NCI-H345 (cell line): ENCODE data around the gene NSRP1.
"Not testable (repeated sequence)": the region's sequence is repeated elsewhere in the genome, so short reads cannot be mapped to it uniquely, and the experiment has no call there.

Experiments used
- DNase-seq: peaks from one replicate; lab custom pipeline; 2025; lab: John Stamatoyannopoulos, UW

NSRP1 gene, protein sequence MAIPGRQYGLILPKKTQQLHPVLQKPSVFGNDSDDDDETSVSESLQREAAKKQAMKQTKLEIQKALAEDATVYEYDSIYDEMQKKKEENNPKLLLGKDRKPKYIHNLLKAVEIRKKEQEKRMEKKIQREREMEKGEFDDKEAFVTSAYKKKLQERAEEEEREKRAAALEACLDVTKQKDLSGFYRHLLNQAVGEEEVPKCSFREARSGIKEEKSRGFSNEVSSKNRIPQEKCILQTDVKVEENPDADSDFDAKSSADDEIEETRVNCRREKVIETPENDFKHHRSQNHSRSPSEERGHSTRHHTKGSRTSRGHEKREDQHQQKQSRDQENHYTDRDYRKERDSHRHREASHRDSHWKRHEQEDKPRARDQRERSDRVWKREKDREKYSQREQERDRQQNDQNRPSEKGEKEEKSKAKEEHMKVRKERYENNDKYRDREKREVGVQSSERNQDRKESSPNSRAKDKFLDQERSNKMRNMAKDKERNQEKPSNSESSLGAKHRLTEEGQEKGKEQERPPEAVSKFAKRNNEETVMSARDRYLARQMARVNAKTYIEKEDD

GRCh38 chr17:30116661-30117551 is at the start of gene NSRP1:
Gene NSRP1 (plus strand): TSS chr17:30116816. CDS start chr17:30116844, 28 bp downstream.
- DNase-seq = peak; percentile 95

- no peak for DNase-seq
These were observed 48.2 kb upstream of the NSRP1 start for GRCh38 chr17:30068465-30068864.

- DNase-seq = no peak
These were observed 42.4 kb upstream of the NSRP1 start for GRCh38 chr17:30074254-30074653.

- DNase-seq = no peak
These were observed 41.9 kb upstream of the NSRP1 start for GRCh38 chr17:30074730-30075129.

GRCh38 chr17:30082773-30083172 is 33.8 kb upstream of the NSRP1 start:
- no peak for DNase-seq

DNA sequence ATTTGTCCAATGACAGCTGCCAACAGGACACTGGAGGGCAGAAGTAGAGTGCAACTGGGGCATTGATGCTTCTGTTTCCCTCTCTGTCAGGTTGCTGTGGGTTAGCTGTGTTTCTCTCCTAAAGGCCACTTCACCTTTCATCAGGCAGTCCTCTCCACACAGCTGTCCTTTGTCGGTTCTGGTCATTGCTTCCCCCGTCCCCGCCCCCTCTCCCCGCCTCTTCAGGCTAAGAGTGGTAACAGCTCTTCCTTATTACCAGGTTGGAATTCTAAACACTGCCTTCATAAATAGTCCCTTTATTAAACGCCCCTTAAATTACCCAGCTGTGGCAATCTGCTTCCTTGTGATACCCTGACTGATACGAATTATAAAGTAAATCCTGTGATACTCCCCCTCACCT is 31.8 kb upstream of the NSRP1 start:
- no peak for DNase-seq

DNA sequence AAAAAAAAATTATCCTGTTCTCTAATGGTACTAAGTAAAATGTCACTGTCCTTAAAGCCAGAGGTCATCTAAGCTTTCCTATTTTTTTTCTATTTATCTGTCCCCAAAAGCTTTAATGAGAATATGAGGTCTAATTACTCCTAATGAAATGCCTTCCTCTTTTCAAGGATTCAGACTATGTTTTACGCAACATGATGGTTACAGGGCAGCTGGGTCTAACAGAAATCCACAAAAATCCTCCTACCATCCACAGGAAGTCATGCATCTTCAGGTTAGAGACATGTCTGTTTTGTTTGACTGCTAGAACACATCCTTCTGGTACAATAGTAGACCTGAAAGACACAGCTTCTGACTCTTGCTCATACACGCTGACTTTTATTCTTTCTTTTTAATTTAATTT is 29.7 kb upstream of the NSRP1 start:
- no peak for DNase-seq

GRCh38 chr17:30087431-30087830 is 29.2 kb upstream of the NSRP1 start:
- not testable (repeated sequence) for DNase-seq

DNA sequence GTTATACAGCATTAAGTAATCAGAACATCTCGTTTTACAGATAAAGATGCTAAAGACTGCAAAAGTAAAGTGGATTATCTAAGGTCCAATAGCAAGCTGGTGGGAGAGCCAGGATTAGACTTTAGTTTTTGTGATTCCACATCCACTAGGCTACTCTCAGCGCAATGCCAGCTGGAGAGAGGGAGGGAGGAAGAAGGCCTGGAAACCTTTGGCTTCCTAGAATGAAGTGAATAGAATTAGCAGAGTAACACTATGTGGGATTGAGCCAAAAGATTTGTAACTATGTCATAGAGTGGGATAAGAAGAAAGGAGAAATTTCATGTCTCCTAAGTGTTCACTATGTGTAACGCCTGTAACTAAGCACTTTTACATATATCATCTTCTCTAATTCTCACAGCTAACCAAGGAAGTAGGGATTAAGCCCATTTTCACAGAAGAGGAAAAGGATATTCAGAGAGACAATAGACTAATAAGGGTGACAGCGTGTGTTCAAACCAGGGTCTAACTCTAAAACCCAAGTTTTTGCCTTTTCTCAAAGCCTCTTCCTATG is 25.4 kb upstream of the NSRP1 start:
- no peak for DNase-seq

- DNase-seq = no peak
These were observed 24.8 kb upstream of the NSRP1 start for GRCh38 chr17:30091771-30092170.

DNA sequence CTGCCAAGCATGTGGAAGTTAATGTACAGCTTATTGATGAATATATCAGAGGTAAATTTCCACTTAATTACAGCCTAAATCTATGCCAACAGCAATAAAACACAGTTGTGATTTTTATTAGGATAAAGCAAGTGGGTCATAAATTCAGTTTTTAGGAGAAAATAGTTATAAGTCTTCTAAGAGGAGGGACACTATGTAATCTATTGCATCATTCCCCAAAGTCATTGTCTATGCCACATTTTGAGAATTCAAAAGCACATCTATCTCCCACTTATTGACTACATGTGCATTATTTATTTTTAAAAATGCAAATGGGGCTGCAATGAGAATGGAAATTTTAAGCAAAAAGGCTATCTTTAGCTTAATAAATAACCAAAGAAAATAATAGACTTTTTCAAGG is 23.7 kb upstream of the NSRP1 start:
- DNase-seq = no peak

DNA sequence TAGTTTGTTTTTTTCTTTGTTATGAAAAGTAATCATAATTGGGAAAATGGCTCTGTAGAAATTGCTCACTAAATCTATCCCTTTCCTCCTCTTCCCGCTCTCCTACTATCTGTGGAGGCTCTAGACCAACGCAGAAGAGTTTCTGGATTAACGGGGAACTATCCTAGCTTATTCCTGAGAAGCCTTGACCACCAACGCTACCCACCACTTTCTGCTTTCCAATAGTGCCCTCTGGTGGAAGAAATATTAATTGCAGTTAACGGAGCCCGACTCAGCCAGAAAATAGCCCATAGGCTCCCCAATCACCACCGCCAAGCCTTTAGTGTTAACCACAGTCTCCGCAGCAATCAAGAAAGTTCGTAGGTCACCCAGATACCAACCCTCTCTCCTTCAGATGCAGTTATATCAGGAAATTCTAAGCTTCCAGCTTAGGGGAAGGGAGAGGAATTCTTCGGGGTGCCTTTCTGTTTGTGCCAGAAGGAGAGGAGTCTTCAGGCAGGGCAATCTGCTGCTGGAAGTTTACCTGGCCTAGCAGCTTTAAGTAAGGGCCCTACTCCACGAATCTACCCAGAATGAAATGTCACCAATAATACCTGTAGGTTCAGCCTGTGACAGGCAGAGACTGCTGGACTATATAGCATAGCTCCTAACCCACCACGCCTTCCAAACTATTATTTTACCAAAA is 23.0 kb upstream of the NSRP1 start:
- peak; percentile 57 for DNase-seq

GRCh38 chr17:30095507-30096244 is 20.9 kb upstream of the NSRP1 start:
- no peak for DNase-seq

DNA sequence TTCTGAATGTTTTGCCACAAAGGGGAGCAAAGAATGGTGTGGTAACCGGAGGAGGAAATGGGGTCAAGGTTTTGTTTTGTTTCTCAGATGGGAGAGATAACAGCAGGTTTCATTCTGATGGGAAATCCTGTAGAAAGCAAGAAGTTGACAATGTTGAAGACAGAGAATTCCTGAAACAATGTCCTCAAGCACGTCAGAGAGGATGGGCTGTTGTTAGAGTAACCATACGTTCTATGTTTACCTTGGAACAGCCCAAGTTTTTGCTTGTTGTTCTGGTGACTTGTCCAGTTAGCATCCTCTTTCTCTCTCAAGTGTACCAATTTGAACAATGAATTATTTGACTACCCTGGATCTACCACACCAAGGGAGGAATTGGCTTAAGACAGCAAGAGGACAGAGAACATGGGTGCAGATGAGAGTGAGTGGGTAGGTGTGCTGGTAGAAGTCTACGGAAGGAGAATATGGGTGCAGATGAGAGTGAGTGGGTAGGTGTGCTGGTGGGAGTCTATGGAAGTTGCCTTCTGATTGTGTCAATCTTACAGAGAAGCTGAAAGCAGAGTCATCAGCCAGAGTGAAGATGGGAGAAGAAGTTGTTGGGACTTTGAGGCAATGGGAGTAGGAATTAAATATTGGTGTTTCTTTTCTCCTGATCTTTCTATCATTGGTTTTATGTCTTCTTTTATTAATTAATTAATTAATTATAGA is 14.8 kb upstream of the NSRP1 start:
- DNase-seq = no peak

DNA sequence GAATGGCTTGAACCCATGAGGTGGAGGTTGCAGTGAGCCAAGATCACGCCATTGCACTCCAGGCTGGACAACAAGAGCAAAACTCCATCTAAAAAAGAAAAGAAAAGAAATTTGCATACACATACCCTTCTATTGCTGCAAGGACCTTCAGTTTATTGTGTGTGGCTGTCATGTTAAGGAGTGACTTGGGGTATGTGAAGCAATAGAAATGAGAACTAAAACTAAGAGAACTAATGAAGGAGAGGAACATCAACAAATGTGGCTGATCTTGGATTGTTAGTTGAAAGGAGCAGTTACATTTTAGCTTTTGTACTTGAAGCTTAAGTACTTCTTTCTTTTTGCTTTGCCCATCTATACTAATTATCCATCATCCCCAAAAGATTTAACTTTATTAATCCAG is 12.7 kb upstream of the NSRP1 start:
- no peak for DNase-seq

- peak; percentile 86 for DNase-seq
These were observed 11.9 kb upstream of the NSRP1 start for GRCh38 chr17:30104575-30105339.

DNA sequence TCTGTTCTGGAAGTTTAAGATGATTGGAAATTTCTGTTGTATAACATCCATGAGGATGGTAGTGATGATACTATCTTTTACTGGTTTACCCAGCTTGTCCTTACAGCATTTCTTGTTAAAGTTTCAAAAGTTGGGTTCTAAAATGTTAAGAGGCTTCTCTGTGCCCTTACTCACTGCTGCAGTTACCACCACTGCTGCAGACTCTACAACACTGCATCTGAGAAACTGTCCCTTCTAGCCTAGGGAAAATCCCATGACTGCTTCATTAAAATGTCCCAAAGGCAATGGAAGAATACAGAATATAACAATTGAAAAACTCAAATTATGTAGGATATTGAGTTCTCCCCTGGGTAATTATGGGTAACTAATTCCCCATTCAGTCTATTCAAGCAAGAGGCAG is 3.8 kb upstream of the NSRP1 start:
- no peak for DNase-seq

DNA sequence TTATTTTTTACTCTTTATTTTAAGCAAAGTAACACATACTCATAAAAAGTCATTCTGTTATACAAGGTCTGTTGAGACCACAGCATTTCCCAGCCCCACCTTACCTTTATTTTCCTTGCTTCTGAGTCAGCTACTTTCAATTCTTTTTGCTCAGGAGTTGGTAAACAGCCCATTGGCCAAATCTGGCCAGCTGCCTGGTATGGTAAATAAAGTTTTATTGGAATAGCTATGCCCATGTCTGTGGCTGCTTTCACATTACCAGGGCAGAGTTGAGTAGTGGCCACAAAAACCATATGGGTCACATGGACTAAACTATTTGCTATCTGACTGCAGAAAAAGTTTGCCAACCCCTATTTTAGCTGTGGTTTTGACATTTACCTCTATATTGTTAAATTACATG is 3.4 kb upstream of the NSRP1 start:
- DNase-seq = peak; percentile 19

GRCh38 chr17:30116345-30116660 is 313 bp upstream of the NSRP1 start:
- no peak for DNase-seq

DNA sequence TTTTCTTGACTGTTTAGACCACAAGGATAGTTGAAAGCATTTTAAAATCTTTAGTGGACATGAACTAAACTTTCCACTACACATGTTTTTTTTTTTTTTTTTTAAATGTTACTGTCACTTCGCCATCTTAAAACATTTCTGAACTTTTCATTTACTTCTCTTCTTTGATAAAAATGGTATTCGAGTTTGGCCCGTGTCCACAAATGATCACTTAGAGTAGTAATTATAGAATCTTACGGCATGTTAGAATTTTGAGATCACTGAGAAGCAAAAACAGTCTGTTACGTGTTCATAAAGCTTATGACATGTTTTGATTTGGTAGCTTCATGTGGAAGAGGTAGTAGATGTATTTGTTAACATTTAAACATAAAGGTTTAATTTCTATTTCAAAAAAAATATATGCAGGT is 1.1 kb downstream of the NSRP1 start:
- no peak for DNase-seq
